Activated CD4-positive, CD25-positive, alpha-beta regulatory T cell treated with anti-CD3 and anti-CD28 coated beads, Interleukin-2, amount 50 U/mL, for 24 hours (primary cell): ENCODE results near the gene RPS15.
"Not testable (repeated sequence)": the region's sequence is repeated elsewhere in the genome, so short reads cannot be mapped to it uniquely, and the experiment has no call there.

Source experiments
- ATAC-seq, 2 donors: fragments of 150-1000 bp; cut with Tn5 transposase; one replicate each; pipeline ENCODE4 v1.10.0; 2021; ENCODE audit warnings: mild to moderate bottlenecking in 1 of 2, moderate library complexity in 1 of 2

Gene RPS15

GRCh38 chr19:1435378-1435989 lies 2.7 kb upstream of the RPS15 start:
- ATAC-seq, result no peak

GRCh38 chr19:1437609-1438008 lies 587 bp upstream of the RPS15 start:
- ATAC-seq, result no peak

- peak; percentile 4 to 5 for ATAC-seq
Measured at GRCh38 chr19:1438933-1439354, 748 bp downstream of the RPS15 start.

- ATAC-seq, result not testable (repeated sequence)
Measured at GRCh38 chr19:1439525-1440417, 1.6 kb downstream of the RPS15 start.

GRCh38 chr19:1440418-1440801 lies 2.2 kb downstream of the RPS15 start:
- no peak for ATAC-seq

- no peak for ATAC-seq
Measured at GRCh38 chr19:1441022-1441426, 2.8 kb downstream of the RPS15 start.

GRCh38 chr19:1441677-1442438 lies 3.7 kb downstream of the RPS15 start:
- ATAC-seq, result no peak

GRCh38 chr19:1445185-1445931 lies 7.2 kb downstream of the RPS15 start:
- ATAC-seq, result peak; percentile 81 to 88

- ATAC-seq, result no peak
Measured at GRCh38 chr19:1445932-1446712, 7.9 kb downstream of the RPS15 start.

- no peak for ATAC-seq
Measured at GRCh38 chr19:1446713-1447481, 8.7 kb downstream of the RPS15 start.

- no peak for ATAC-seq
Measured at GRCh38 chr19:1447504-1447903, 9.3 kb downstream of the RPS15 start.

GRCh38 chr19:1447944-1448343 lies 9.7 kb downstream of the RPS15 start:
- ATAC-seq, result no peak

GRCh38 chr19:1449467-1450442 lies 11.6 kb downstream of the RPS15 start, which contains the start of gene APC2:
TSS of gene APC2 (plus strand) at chr19:1450121. CDS start at chr19:1453002, 2,881 bp downstream.
- ATAC-seq, result peak; percentile 22 to 30

- ATAC-seq, result no peak
Measured at GRCh38 chr19:1450735-1451731, 12.8 kb downstream of the RPS15 start.

GRCh38 chr19:1451916-1452801 lies 14.0 kb downstream of the RPS15 start:
- ATAC-seq, result no peak

- no peak for ATAC-seq
Measured at GRCh38 chr19:1452802-1453524, 14.8 kb downstream of the RPS15 start.
